MCF 10A (cell line): ENCODE measurements around the gene RIN3. TPM values are rescaled to one million over a fixed set of nuclear protein-coding genes. Genes with fewer than 3 reads are reported as not detected.

Experiments
- BruUV-seq: library from RNA; stranded (reverse); fragments of 400-500 nt; replicated peaks from 2 replicates; lab custom pipeline; 2021; lab: Mats Ljungman, UMichigan
- CTCF ChIA-PET: fragments of 300-600 bp; sonication (Branson Sonifier 250); formaldehyde crosslinking; extraction: SDS; loops from one replicate; lab custom pipeline; 2021; ENCODE audit warnings: antibody characterized with exemption, inconsistent platforms; lab: Yijun Ruan, JAX
- POLR2A ChIA-PET: fragments of 300-600, 350-650 bp; sonication (Branson Sonifier 250); formaldehyde crosslinking; extraction: SDS; loops from one replicate; lab custom pipeline; 2020; ENCODE audit warnings: antibody characterized with exemption, inconsistent platforms; lab: Yijun Ruan, JAX
- DNase-seq: peaks from one replicate; pipeline ENCODE4 v3.0.0-alpha.2; 2018; ENCODE audit not compliant: unreplicated experiment
- H3K27ac Mint-ChIP-seq: one replicate; pipeline ENCODE4 v1.8.0; 2022; ENCODE audit warnings: mild to moderate bottlenecking, low read depth, mixed read lengths; ENCODE audit not compliant: unreplicated experiment
- H3K27me3 Mint-ChIP-seq: one replicate; pipeline ENCODE4 v1.8.0; 2022; ENCODE audit warnings: mixed read lengths; ENCODE audit not compliant: insufficient read depth, unreplicated experiment
- H3K36me3 Mint-ChIP-seq: one replicate; pipeline ENCODE4 v1.8.0; 2022; ENCODE audit warnings: mild to moderate bottlenecking, moderate library complexity, mixed read lengths; ENCODE audit not compliant: insufficient read depth, unreplicated experiment
- H3K4me1 Mint-ChIP-seq: one replicate; pipeline ENCODE4 v1.8.0; 2022; ENCODE audit warnings: mixed read lengths; ENCODE audit not compliant: insufficient read depth, unreplicated experiment
- H3K4me3 Mint-ChIP-seq: one replicate; pipeline ENCODE4 v1.8.0; 2022; ENCODE audit warnings: mild to moderate bottlenecking, moderate library complexity, mixed read lengths; ENCODE audit not compliant: unreplicated experiment
- H3K9me3 Mint-ChIP-seq: one replicate; pipeline ENCODE4 v1.8.0; 2022; ENCODE audit warnings: mixed read lengths; ENCODE audit not compliant: unreplicated experiment
- CTCF ChIP-seq: fragments of 200-600 bp; IDR thresholded peaks from one replicate; pipeline ENCODE4 v1.8.0; 2022; ENCODE audit warnings: antibody characterized with exemption, mild to moderate bottlenecking; ENCODE audit not compliant: unreplicated experiment
- intact Hi-C: fragments of 100-400 bp; cut with micrococcal nuclease; formaldehyde crosslinking; loops from 2 replicates; pipeline ENCODE4 v1.14.1; 2022
- total RNA-seq: library from RNA; stranded (reverse); gene quantifications from 2 replicates; pipeline ENCODE4 v1.2.3, GENCODE V29; 2022

The RIN3 gene
- total RNA-seq, 1 experiment from 2014 or later = 14.2 TPM

GRCh38 chr14:92465353-92466055 lies 48.1 kb upstream of the RIN3 start:
- H3K4me1 Mint-ChIP-seq = peaks cover 7% of the 10 kb centered on the region
- CTCF ChIA-PET = interaction anchor here (0.6 to 1.0 kb wide), 4 partner anchors 8 to 233 kb away, joined by 3 read pairs; no protein-coding TSS in a partner anchor
- POLR2A ChIA-PET = interaction anchor here (0.6 kb wide), 1 partner anchor 423 kb away, joined by 3 read pairs; no protein-coding TSS in a partner anchor
- no peak for TF ChIP-seq CTCF
- no peak overlapping the region for H3K4me3 Mint-ChIP-seq
- no peak for DNase-seq
- no peaks in the 10 kb centered on the region for H3K27me3 Mint-ChIP-seq
- H3K27ac Mint-ChIP-seq = no peak overlapping the region
- H3K36me3 Mint-ChIP-seq = no peaks in the 10 kb centered on the region
- intact Hi-C loops = no loop called here
- BruUV-seq = no TSS peak
- H3K9me3 Mint-ChIP-seq = no peaks in the 10 kb centered on the region

GRCh38 chr14:92466059-92466458 lies 47.5 kb upstream of the RIN3 start:
- DNase-seq = no peak
- no peak for TF ChIP-seq CTCF
- POLR2A ChIA-PET = interaction anchor here (0.6 to 0.8 kb wide), 2 partner anchors 345 to 422 kb away, joined by 3 read pairs; partner anchors contain the start of gene NDUFB1
- Mint-ChIP-seq H3K4me1 (peaks cover 7% of the 10 kb centered on the region), H3K9me3 (no peaks in the 10 kb centered on the region), H3K27me3 (no peaks in the 10 kb centered on the region), H3K4me3 (no peak overlapping the region), H3K27ac (no peak overlapping the region), H3K36me3 (no peaks in the 10 kb centered on the region)
- BruUV-seq = no TSS peak
- intact Hi-C loops = no loop called here
- CTCF ChIA-PET = interaction anchor here (0.6 to 1.1 kb wide), 5 partner anchors 9 to 232 kb away, joined by 3 to 4 read pairs (median 3); no protein-coding TSS in a partner anchor

- H3K36me3 Mint-ChIP-seq = no peaks in the 10 kb centered on the region
- H3K9me3 Mint-ChIP-seq = no peaks in the 10 kb centered on the region
- ChIA-PET POLR2A (no interaction called here), CTCF (interaction anchor here (0.6 kb wide), 1 partner anchor 407 kb away, joined by 3 read pairs; no protein-coding TSS in a partner anchor)
- no peak overlapping the region for H3K27ac Mint-ChIP-seq
- H3K4me1 Mint-ChIP-seq = peaks cover 37% of the 10 kb centered on the region
- no peaks in the 10 kb centered on the region for H3K27me3 Mint-ChIP-seq
- H3K4me3 Mint-ChIP-seq = no peak overlapping the region
- BruUV-seq = no TSS peak
- intact Hi-C loops = no loop called here
- DNase-seq = no peak
- TF ChIP-seq CTCF = no peak
Measured at GRCh38 chr14:92469515-92469914, 44.1 kb upstream of the RIN3 start.

- Mint-ChIP-seq H3K27me3 (no peaks in the 10 kb centered on the region), H3K9me3 (no peaks in the 10 kb centered on the region), H3K4me3 (no peak overlapping the region), H3K36me3 (no peaks in the 10 kb centered on the region), H3K27ac (no peak overlapping the region), H3K4me1 (peaks cover 38% of the 10 kb centered on the region)
- DNase-seq = peak; percentile 17
- intact Hi-C loops = no loop called here
- CTCF ChIA-PET = no interaction called here
- no peak for TF ChIP-seq CTCF
- POLR2A ChIA-PET = interaction anchor here (1.2 kb wide), 1 partner anchor 71 kb away, joined by 3 read pairs; no protein-coding TSS in a partner anchor
- BruUV-seq = no TSS peak
Measured at GRCh38 chr14:92470215-92470614, 43.4 kb upstream of the RIN3 start.
